GM18909 (cell line): Measurements from ENCODE around the gene CXADR.
A peak's percentile ranks its signal among the peaks of the same experiment; 100 is the strongest.
"Not testable (repeated sequence)": the region's sequence is repeated elsewhere in the genome, so short reads cannot be mapped to it uniquely, and the experiment has no call there.

Experiments
- ATAC-seq: cut with Tn5 transposase; IDR thresholded peaks from one replicate; pipeline ENCODE4 v1.9.1; 2021; ENCODE audit warnings: mild to moderate bottlenecking; ENCODE audit not compliant: unreplicated experiment, poor library complexity

The CXADR gene

DNA sequence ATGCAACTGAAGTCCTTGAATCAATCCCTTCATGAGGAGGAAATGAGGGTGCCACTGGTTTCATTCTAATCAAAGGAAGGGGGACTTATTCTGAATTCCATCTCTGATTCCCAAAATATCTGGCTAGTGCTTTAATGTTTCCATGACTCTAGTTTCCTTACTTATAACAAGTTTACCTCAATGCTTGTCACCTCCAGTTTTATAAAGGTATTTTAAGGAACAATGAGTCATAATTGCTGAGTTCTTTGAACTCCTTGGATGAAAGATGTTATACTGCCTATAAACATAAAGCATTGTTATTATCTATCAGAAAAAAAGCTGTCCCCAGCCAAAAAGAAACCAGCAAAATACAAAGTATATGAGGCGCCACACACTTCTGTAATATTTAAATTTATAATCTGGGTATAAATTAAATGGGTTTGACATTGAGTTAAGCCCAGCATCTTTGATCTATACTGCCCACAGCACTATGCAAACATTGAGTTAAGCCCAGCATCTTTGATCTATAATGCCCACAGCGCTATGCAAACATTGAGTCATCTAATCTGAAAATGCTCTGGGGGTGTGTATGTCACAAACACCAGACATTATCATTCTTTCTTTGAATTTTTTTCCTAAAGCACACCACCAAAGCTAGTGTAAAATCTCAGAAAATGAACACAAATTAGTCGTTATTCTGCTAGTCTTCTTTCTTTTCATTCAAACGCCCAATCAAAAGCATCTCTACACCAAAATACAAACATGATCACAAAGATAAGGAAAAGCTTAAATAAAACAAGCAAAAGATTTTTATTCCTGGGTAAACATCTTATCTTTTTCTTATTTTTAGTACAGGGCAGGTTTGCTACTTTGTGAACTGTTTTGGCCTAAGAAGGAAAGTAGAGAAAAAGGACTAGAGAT, 11.5 kb upstream of the CXADR start:
- no peak for ATAC-seq

- ATAC-seq = not testable (repeated sequence)
These were observed 9.9 kb upstream of the CXADR start for GRCh38 chr21:17502985-17503384.

GRCh38 chr21:17506951-17507350, 5.9 kb upstream of the CXADR start:
- ATAC-seq = no peak

DNA sequence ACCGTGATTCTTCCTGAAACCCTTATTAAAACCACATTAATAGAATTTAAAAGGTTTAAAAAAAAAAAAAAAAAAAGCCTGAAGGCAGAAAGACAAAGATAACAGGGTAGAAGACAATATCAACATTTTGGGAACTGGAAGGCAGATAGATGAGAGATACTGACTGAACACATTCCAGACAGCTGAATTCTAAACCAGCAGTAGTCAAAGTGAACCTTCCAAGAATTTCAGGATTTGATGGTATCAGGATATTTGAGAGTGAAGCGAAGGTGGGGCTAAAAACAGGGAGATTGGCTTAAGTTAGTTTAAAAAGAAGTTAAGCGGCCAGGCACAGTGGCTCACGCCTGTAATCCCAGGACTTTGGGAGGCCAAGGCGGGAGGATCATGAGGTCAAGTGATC, 5.3 kb upstream of the CXADR start:
- no peak for ATAC-seq

- peak; percentile 33 for ATAC-seq
These were observed 626 bp downstream of the CXADR start for GRCh38 chr21:17513214-17514123.

DNA sequence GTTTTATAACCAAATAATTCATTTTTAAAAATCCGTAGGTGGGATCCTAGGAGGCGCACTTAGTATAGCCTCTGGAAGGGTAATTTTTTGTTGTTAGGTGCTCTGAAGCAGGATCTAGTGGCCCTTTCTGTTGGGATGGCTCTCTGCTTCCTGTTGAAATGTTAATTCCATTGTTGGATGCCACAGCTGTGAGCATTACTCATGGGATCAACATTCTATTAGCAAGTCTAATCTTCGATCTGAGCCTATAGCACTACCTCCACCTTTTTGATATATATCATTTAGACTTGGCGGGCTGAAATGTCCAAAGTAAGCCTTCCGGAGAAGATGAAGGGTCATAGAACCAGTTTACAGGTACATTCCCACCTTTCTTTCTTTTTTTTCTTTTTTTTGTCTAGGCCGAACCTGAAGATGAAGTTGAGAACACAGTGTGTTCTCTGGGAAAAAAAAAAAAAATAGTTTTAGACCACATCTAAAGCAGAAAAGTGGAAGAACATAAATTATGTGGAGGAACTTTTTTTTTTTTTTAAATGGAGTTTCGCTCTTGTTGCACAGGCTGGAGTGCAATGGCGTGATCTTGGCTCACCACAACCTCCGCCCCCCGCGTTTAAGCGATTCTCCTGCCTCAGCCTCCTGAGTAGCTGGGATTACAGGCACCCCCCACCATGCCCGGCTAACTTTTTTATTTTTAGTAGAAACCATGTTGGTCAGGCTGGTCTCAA, 1.4 kb downstream of the CXADR start:
- no peak for ATAC-seq

DNA sequence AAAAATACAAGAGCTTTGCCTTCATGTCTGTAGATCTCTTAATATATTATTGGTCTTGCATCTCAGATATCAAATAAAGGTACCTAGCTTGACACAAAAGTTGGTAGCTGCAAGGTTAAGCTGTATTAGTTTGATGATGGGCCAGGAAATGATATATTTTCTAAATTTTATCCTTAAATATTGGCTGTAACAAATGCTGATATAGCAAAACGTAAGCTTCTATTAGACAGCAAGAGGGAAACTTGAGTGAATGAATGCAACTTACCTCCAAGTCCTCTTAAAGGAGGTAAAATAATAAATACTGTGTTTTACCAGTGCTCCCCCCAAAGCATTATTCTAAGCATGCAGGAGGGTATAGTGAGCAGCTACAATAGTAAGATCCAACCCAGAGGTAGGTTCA, 4.2 kb downstream of the CXADR start:
- not testable (repeated sequence) for ATAC-seq

DNA sequence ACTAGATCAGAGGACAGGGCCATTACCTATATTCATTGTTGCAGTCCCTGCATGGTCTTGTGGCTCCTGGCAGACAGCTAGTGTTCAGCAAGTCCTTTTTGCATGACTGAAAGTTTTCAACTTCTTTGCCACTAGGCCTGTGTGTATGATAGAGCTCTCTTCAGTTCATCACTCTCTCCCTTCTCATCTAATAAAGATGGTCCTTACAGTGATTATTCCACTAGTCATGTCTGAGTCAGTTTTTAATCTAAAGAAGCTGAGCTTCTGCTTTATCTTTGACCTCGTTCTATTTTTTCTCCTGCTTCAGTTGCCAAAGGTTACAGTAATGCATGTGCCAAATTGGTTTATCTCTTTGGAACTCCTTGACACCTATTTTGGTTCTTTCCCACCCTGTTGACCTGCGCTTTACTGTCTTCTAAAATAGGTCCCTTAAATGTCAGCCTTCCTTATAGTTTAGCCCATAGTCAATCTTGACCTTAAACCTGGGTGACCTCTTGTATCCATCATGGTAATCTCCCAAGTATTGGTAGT, 6.4 kb downstream of the CXADR start:
- ATAC-seq = no peak

GRCh38 chr21:17519965-17520609, 7.2 kb downstream of the CXADR start:
- ATAC-seq = no peak

DNA sequence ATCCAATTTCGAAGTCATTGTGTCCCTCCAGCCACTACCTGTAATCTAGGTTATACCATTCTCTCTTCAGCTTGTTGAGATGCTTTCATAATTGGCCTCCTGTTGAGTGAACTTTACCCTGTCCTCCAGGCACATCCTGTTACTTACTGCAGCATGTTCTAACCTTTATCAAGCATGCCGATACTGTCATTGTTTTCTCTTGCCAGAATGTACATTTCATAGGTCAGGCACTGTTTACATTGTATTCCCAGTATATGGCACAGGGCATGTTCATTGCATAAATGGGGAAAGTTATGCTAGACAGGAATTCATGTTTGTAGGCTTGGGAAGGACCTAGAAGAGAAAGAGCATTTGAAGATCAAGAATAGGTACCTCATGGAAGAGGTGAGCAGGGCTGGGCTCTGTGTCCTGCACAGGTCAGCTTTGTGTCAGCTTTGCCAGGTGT, 10.2 kb downstream of the CXADR start:
- ATAC-seq = no peak

DNA sequence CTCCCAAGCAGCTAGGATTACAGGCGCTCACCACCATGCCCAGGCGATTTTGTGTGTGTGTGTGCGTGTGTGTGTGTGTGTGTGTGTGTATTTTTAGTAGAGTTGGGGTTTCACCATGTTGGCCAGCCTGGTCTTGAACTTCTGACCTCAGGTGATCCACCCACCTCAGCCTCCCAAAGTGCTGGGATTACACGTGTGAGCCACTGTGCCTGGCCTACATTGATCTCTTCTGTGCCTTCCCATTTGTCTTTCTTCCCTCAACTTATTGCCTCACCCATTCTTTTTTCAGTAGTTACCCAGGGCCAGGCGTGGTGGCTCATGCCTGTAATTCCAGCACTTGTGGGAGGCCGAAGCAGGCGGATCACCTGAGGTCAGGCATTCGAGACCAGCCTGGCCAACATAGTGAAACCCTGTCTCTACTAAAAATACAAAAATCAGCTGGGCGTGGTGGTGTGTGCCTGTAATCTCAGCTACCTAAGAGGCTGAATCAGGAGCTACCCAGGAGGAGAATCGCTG, 11.2 kb downstream of the CXADR start:
- not testable (repeated sequence) for ATAC-seq

DNA sequence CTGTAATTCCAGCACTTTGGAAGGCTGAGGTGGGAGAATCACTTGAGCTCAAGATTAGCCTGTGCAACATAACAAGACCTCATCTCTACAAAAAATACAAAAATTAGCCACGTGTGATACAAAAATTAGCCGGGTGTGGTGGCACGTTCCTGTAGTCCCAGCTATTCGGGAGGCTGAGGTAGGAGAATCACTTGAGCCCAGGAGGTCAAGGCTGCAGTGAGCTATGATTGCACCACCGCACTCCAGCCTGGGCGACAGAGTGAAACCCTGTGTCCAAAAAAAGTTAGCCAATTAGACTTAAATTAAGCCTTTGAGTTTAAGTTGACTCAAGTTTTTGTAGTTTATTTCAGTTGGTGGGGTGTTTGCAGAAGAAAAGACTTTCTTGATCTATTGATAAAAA, 11.8 kb downstream of the CXADR start:
- no peak for ATAC-seq

DNA sequence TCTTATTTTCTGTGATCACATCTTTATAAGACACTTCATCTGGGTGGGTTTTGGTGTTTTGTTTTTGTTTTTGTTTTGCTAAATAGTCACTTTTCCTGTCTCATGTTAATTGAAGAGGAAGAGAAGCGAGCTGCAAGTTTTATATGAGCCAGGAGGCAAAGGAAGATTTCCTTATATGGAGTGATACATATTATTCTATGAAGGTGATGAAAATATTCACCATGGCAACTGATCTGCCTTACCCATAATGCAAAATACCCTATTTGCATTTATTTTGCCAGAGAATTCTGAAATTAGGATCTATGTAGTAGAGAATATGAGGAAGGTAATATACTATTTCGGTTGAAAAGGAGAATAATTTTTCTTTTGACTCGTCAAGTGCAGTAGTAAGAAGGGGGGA, 13.9 kb downstream of the CXADR start:
- no peak for ATAC-seq

- no peak for ATAC-seq
These were observed 14.4 kb downstream of the CXADR start for GRCh38 chr21:17527240-17527639.

DNA sequence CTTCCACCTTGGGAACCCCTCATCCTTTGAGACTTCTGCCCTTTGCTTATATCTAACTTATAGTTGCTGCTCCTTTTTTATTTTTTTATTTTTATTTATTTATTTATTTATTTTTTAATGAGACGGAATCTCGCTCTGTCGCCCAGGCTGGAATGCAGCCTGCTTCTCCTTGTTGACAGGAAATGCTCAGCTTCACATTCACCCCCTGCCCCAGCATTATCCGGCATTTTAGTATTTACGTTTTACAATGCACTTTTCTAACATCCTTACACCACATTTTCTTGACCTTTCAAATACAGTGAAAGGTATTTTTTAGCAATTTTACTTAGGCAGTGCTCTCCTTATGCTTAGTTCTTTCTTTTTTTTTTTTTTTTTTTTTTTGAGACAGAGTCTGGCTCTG, 14.9 kb downstream of the CXADR start:
- ATAC-seq = no peak

GRCh38 chr21:17529648-17530047, 16.8 kb downstream of the CXADR start:
- no peak for ATAC-seq

- ATAC-seq = no peak
These were observed 19.4 kb downstream of the CXADR start for GRCh38 chr21:17532292-17532691.

DNA sequence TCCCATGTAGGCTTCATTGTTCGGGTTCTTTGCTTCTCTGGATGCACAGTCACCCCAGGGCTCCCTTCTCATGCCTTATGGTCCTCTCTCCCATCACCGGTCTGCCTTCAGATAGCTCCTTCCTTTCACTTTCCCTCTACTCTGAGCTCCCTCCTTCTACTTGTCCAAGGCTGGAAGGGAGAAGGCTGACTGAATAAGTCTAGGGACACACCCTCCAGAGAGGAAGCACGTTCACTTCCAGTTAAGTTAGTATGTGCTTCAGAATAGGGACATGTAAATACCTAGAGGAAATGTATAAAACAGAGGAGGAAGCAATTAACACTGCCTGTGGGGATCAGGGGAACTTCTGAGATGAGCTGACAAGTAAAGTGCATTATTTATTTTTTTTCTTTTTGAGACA, 23.5 kb downstream of the CXADR start:
- no peak for ATAC-seq

- ATAC-seq = no peak
These were observed 24.5 kb downstream of the CXADR start for GRCh38 chr21:17537299-17537698.

DNA sequence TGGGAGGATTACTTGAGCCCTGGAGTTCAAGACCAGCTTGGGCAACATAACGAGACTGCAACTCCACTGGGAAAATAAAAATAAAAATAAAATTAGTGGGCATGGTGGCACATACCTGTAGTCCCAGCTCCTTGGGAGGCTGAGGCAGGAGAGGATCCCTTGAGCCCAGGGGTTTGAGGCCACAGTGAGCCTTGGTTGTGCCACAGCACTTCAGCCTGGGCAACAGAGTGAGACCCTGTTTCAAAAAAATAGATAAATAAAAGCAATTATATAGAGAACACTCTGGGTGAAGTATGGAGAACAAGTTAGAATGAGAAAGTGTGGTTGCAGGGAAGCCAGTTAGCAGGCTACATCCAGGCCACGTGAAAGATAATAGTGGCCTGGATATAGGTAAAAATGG, 25.7 kb downstream of the CXADR start:
- no peak for ATAC-seq
